ENCODE measurements around the gene CHRNB2.

Gene CHRNB2

DNA sequence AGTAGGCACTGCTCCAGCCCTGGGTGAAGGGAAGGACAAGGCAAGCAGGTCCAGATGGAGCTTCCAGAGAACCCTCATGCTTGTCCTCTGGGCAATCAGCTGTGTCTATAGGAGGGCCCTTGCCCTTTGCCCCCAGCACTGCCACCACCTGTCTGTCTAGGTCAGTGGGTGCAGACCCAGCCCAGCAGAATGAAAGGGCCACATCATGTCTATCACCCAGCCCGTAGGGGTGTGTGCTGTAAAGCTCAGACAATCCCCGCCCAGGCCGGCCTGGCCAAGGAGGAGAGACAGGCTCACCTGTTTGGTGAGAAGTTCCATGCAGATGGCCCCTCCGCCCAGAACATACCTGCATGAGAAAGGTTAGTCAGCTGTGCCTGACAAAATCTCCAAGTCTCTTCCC is 16.1 kb upstream of the CHRNB2 start:
- Histone ChIP-seq H2AFZ (no peak overlapping the region), H3K9me3 (ENCODE audit: control insufficient read depth, low read length) (no peaks in the 10 kb centered on the region), H3K4me3 (ENCODE audit: low read depth, low read length) (no peak overlapping the region), H3K9ac (no peak overlapping the region), H3K79me2 (no peaks in the 10 kb centered on the region), H3K36me3 (ENCODE audit: control insufficient read depth, insufficient read depth, low read length) (no peaks in the 10 kb centered on the region), H3K27ac (no peak overlapping the region), H3K27me3 (ENCODE audit: control insufficient read depth, insufficient read depth, low read length) (no peaks in the 10 kb centered on the region), H3K4me1 (no peaks in the 10 kb centered on the region), H3K4me2 (ENCODE audit: low read length) (no peak overlapping the region)
- TF ChIP-seq, protein P1, sequence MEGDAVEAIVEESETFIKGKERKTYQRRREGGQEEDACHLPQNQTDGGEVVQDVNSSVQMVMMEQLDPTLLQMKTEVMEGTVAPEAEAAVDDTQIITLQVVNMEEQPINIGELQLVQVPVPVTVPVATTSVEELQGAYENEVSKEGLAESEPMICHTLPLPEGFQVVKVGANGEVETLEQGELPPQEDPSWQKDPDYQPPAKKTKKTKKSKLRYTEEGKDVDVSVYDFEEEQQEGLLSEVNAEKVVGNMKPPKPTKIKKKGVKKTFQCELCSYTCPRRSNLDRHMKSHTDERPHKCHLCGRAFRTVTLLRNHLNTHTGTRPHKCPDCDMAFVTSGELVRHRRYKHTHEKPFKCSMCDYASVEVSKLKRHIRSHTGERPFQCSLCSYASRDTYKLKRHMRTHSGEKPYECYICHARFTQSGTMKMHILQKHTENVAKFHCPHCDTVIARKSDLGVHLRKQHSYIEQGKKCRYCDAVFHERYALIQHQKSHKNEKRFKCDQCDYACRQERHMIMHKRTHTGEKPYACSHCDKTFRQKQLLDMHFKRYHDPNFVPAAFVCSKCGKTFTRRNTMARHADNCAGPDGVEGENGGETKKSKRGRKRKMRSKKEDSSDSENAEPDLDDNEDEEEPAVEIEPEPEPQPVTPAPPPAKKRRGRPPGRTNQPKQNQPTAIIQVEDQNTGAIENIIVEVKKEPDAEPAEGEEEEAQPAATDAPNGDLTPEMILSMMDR (IDR thresholded peaks at IDR 0.05), result no peak

DNA sequence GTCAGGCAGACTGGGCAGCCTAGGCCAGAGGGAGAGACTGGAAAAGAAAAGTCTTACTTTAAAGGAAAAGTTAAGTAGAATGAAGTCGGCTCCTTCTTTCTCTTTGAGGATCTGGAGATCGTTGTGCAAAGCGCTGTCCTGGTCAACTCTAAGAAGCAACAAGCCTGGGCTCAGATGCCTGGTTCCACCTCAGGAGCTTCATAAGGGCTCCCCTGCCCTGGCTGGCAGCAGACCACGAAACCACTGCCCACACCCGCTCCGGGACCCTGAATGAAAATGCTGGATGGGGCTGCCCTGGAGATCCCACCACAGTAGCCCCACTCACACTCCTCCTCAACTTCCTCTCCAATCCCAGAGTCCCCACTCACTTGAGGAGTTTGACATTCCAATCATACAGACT is 15.5 kb upstream of the CHRNB2 start:
- Histone ChIP-seq H3K9ac (no peak overlapping the region), H3K9me3 (ENCODE audit: control insufficient read depth, low read length) (no peaks in the 10 kb centered on the region), H3K4me3 (ENCODE audit: low read depth, low read length) (no peak overlapping the region), H3K27ac (no peak overlapping the region), H3K36me3 (ENCODE audit: control insufficient read depth, insufficient read depth, low read length) (no peaks in the 10 kb centered on the region), H3K4me1 (peaks cover under 1% of the 10 kb centered on the region), H3K27me3 (ENCODE audit: control insufficient read depth, insufficient read depth, low read length) (no peaks in the 10 kb centered on the region), H3K79me2 (no peaks in the 10 kb centered on the region), H2AFZ (no peak overlapping the region), H3K4me2 (ENCODE audit: low read length) (no peak overlapping the region)
- TF ChIP-seq, protein P1 (IDR thresholded peaks at IDR 0.05), result no peak

DNA sequence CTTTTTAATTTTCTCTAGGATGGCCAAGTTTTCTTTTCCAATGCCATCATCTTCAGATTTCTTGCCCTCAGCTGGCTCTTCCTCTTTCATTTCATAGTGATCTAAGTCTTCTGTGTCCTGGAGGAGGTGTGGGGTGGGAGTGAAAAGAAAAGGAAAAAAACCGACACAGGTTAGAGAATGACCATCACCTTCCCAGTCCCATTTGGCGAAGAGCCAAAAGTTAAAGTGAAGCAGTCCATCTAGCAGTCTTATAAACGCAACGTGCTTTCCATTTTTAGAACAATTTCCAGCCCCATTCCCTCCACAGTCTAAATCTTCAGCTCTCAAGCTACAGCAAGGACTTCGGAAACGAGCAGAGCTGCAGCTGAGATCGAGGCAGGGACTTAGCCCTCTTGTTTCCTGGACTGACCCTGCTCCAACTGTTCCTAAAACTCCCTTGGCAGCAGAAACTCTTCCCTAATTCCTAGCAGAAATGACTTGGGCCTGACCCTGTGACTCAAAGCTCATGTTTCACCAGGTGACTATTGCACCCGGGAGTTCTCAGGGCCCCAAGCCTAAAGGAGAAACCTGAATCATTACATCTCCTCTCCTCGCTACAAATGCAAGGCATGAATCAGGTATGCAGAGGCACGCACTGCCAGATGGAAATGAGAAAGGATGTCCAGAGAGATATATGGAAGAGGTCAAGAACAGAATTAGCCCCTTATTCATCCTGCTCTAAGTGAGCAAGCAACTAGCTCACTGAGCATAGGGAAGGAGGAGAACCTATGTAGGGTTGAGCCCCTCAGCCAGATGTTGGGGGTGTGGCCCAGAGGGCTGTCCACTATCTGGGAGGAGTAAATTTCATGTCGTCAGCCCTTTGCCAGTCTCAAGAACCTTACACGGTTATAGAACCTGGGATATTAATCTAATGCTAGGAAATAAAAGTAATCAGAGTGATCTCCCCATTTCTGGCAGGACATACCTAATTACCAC is 14.2 kb upstream of the CHRNB2 start:
- Histone ChIP-seq H3K9ac (no peak overlapping the region), H3K79me2 (no peaks in the 10 kb centered on the region), H3K27ac (no peak overlapping the region), H3K4me1 (peaks cover 3% of the 10 kb centered on the region), H3K36me3 (ENCODE audit: control insufficient read depth, insufficient read depth, low read length) (no peaks in the 10 kb centered on the region), H3K4me3 (ENCODE audit: low read depth, low read length) (no peak overlapping the region), H3K9me3 (ENCODE audit: control insufficient read depth, low read length) (no peaks in the 10 kb centered on the region), H2AFZ (no peak overlapping the region), H3K4me2 (ENCODE audit: low read length) (no peak overlapping the region), H3K27me3 (ENCODE audit: control insufficient read depth, insufficient read depth, low read length) (no peaks in the 10 kb centered on the region)
- TF ChIP-seq, protein P1 (IDR thresholded peaks at IDR 0.05), result no peak

DNA sequence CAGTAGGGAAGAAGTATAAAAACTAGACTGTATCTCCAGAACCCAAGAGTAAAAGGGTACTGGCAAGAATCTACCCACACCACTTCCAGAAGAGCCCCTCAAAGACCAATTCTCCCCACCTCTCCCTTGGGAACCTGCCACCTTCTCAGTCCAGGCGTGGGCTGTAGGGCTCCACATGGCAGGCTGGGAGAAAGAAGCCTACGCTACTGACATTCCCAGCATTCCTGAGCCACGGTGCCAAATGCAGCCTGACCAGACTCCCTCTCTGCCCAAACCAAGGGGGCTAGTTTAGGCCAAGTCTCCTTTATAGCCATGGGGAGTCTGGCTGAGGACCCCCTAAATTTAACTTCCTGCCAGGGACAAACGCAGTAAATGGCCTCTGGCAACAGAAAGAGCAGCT is 11.2 kb upstream of the CHRNB2 start:
- Histone ChIP-seq H3K9ac (no peak overlapping the region), H3K27ac (no peak overlapping the region), H3K4me2 (ENCODE audit: low read length) (peak overlapping the region; percentile 69), H3K79me2 (no peaks in the 10 kb centered on the region), H2AFZ (no peak overlapping the region), H3K4me3 (ENCODE audit: low read depth, low read length) (peak overlapping the region; percentile 70), H3K27me3 (ENCODE audit: control insufficient read depth, insufficient read depth, low read length) (no peaks in the 10 kb centered on the region), H3K36me3 (ENCODE audit: control insufficient read depth, insufficient read depth, low read length) (no peaks in the 10 kb centered on the region), H3K9me3 (ENCODE audit: control insufficient read depth, low read length) (no peaks in the 10 kb centered on the region), H3K4me1 (peaks cover 3% of the 10 kb centered on the region)
- TF ChIP-seq, protein P1 (IDR thresholded peaks at IDR 0.05), result no peak

All from parathyroid adenoma (tissue), 2 donors.